ENCODE data around the gene KMT2A. TPM values are rescaled to one million over a fixed set of nuclear protein-coding genes. Genes with fewer than 3 reads are reported as not detected.

KMT2A gene
- total RNA-seq, 1 donor from 2014 or later = 63.6 TPM

GRCh38 chr11:118435290-118435892, 901 bp upstream of the KMT2A start:
- Mint-ChIP-seq H3K4me1 (peaks cover 37% of the 10 kb centered on the region), H3K4me3 (peak overlapping the region; percentile 93), H3K36me3 (peaks cover 4% of the 10 kb centered on the region), H3K9me3 (no peaks in the 10 kb centered on the region), H3K27me3 (ENCODE audit: insufficient read depth, low read depth) (peaks cover 5% of the 10 kb centered on the region), H3K27ac (peak overlapping the region; percentile 93)
- H3K79me2 ChIP-seq (ENCODE audit: low read depth) = peaks cover 39% of the 10 kb centered on the region
- peaks cover 47% of the 10 kb centered on the region for H3F3A ChIP-seq (ENCODE audit: low read depth)
- H3K9ac ChIP-seq = no peak overlapping the region
- peaks cover 27% of the 10 kb centered on the region for H3K4me1 ChIP-seq
- peak overlapping the region; percentile 77 for H3K27ac ChIP-seq
- no peaks in the 10 kb centered on the region for H3K27me3 ChIP-seq
- H4K20me1 ChIP-seq (ENCODE audit: low read depth) = peaks cover 33% of the 10 kb centered on the region
- peak overlapping the region; percentile 85 for H3K4me2 ChIP-seq
- H3K9me3 ChIP-seq (ENCODE audit: low read depth) = no peaks in the 10 kb centered on the region
- peak overlapping the region; percentile 99 for H3K4me3 ChIP-seq
- DNase-seq (ENCODE audit: low spot score) = peak; percentile 96
- H3K36me3 ChIP-seq = peaks cover 13% of the 10 kb centered on the region
- peak overlapping the region; percentile 68 for H2AFZ ChIP-seq (replicated peaks)
- TF ChIP-seq EZH2 (IDR thresholded peaks at IDR 0.05) (no peak), CTCF (IDR thresholded peaks at IDR 0.05) (no peak), EZH2phosphoT487 (IDR thresholded peaks at IDR 0.05) (no peak)

- Histone ChIP-seq H3K4me1 (peaks cover 39% of the 10 kb centered on the region), H2AFZ (replicated peaks) (no peak overlapping the region), H3K27me3 (no peaks in the 10 kb centered on the region), H3K9me3 (ENCODE audit: low read depth) (no peaks in the 10 kb centered on the region), H3K4me2 (peak overlapping the region; percentile 87), H3K79me2 (ENCODE audit: low read depth) (peaks cover 52% of the 10 kb centered on the region), H3K27ac (peak overlapping the region; percentile 82), H3F3A (ENCODE audit: low read depth) (peaks cover 57% of the 10 kb centered on the region), H3K9ac (peak overlapping the region; percentile 91), H4K20me1 (ENCODE audit: low read depth) (peaks cover 46% of the 10 kb centered on the region), H3K36me3 (peaks cover 13% of the 10 kb centered on the region), H3K4me3 (peak overlapping the region; percentile 99)
- peaks cover 5% of the 10 kb centered on the region for H3K27me3 Mint-ChIP-seq (ENCODE audit: insufficient read depth, low read depth)
- DNase-seq (ENCODE audit: low spot score) = no peak
- TF ChIP-seq EZH2 (IDR thresholded peaks at IDR 0.05) (peak; percentile 7), CTCF (IDR thresholded peaks at IDR 0.05) (no peak)
- no peaks in the 10 kb centered on the region for H3K9me3 Mint-ChIP-seq
- peaks cover 4% of the 10 kb centered on the region for H3K36me3 Mint-ChIP-seq
- H3K4me1 Mint-ChIP-seq = peaks cover 46% of the 10 kb centered on the region
- peak overlapping the region; percentile 94 for H3K4me3 Mint-ChIP-seq
- H3K27ac Mint-ChIP-seq = peak overlapping the region; percentile 95
Measured at GRCh38 chr11:118436639-118437207, 431 bp downstream of the KMT2A start.

- Histone ChIP-seq H4K20me1 (ENCODE audit: low read depth) (peaks cover 53% of the 10 kb centered on the region), H3K4me1 (peaks cover 46% of the 10 kb centered on the region), H3K79me2 (ENCODE audit: low read depth) (peaks cover 60% of the 10 kb centered on the region), H3F3A (ENCODE audit: low read depth) (peaks cover 59% of the 10 kb centered on the region), H3K27me3 (no peaks in the 10 kb centered on the region), H3K4me2 (peak overlapping the region; percentile 87), H3K27ac (peak overlapping the region; percentile 82), H3K9me3 (ENCODE audit: low read depth) (no peaks in the 10 kb centered on the region), H3K9ac (peak overlapping the region; percentile 91), H3K36me3 (peaks cover 13% of the 10 kb centered on the region), H2AFZ (replicated peaks) (no peak overlapping the region), H3K4me3 (peak overlapping the region; percentile 99)
- H3K9me3 Mint-ChIP-seq = no peaks in the 10 kb centered on the region
- DNase-seq (ENCODE audit: low spot score) = peak; percentile 82
- H3K27ac Mint-ChIP-seq = peak overlapping the region; percentile 95
- H3K4me3 Mint-ChIP-seq = peak overlapping the region; percentile 94
- peaks cover 51% of the 10 kb centered on the region for H3K4me1 Mint-ChIP-seq
- H3K27me3 Mint-ChIP-seq (ENCODE audit: insufficient read depth, low read depth) = peaks cover 5% of the 10 kb centered on the region
- H3K36me3 Mint-ChIP-seq = peaks cover 4% of the 10 kb centered on the region
- TF ChIP-seq EZH2phosphoT487 (IDR thresholded peaks at IDR 0.05) = no peak
- no peak for TF ChIP-seq CTCF (IDR thresholded peaks at IDR 0.05)
- TF ChIP-seq EZH2 (IDR thresholded peaks at IDR 0.05) = no peak
Measured at GRCh38 chr11:118437208-118438125, 1.2 kb downstream of the KMT2A start.
